Measurements from ENCODE around the gene XRN1. TPM values are rescaled to one million over a fixed set of nuclear protein-coding genes. Genes with fewer than 3 reads are reported as not detected.
A peak's percentile ranks its signal among the peaks of the same experiment; 100 is the strongest.

XRN1 gene, protein sequence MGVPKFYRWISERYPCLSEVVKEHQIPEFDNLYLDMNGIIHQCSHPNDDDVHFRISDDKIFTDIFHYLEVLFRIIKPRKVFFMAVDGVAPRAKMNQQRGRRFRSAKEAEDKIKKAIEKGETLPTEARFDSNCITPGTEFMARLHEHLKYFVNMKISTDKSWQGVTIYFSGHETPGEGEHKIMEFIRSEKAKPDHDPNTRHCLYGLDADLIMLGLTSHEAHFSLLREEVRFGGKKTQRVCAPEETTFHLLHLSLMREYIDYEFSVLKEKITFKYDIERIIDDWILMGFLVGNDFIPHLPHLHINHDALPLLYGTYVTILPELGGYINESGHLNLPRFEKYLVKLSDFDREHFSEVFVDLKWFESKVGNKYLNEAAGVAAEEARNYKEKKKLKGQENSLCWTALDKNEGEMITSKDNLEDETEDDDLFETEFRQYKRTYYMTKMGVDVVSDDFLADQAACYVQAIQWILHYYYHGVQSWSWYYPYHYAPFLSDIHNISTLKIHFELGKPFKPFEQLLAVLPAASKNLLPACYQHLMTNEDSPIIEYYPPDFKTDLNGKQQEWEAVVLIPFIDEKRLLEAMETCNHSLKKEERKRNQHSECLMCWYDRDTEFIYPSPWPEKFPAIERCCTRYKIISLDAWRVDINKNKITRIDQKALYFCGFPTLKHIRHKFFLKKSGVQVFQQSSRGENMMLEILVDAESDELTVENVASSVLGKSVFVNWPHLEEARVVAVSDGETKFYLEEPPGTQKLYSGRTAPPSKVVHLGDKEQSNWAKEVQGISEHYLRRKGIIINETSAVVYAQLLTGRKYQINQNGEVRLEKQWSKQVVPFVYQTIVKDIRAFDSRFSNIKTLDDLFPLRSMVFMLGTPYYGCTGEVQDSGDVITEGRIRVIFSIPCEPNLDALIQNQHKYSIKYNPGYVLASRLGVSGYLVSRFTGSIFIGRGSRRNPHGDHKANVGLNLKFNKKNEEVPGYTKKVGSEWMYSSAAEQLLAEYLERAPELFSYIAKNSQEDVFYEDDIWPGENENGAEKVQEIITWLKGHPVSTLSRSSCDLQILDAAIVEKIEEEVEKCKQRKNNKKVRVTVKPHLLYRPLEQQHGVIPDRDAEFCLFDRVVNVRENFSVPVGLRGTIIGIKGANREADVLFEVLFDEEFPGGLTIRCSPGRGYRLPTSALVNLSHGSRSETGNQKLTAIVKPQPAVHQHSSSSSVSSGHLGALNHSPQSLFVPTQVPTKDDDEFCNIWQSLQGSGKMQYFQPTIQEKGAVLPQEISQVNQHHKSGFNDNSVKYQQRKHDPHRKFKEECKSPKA (N-terminal part only)
- total RNA-seq = 10 to 100 TPM; 23.4 to 48.1 (median 41.2) TPM

DNA sequence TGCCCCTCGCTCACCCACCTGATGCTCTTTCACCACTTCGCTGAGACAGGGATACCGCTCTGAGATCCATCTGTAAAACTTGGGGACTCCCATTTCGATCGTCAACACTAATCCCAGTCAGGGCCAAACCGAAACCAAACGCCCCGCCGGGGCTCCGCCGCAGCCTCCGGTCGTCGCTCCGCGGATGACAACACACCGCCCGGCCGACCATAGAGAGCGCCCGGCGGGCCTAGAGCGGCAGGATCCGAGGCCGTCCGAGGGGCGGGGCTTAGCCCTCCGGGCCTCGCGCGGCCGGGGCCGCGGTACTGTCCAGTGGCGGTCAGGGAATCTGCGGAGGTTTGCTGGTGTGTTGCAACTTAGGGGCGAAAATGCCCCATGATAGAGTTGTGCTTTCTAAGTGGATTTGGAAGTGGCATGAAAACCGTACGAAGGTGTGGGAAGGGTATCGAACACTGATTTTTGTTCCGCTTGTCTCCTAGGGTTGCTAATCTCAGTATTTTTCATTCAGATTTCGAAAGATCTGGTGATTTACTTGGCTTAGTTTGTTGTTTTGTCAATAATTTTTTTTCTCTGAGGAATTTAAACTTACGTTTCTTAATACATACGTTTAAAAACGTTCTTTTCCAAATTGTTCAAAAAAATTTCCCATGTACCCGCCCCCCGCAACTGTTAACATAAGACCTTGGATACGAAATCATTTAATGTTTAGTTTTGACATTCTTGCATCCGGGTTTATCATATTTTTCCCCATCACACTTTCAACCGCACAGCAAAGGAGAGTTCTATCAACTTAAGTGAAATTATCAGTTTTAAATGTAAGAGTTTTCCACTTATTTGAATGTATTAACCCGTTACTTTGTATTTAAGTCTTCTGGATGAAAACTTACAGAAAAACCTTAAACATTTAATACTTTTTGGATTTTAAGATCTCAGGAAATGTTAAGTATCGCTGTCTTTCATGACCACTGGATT is at the start of gene XRN1:
TSS of gene XRN1 (minus strand) at position 186 of the 972 bp plus-strand sequence. CDS start at position 93, 93 bp downstream.
- Histone ChIP-seq H3K4me3 (peak within 1 kb of the TSS; percentile 64 to 98 (median 96)), H3K27me3 (no peaks in the 10 kb centered on the region), H3K9me3 (no peaks in the 10 kb centered on the region), H3K27ac (peak within 1 kb of the TSS; percentile 90 to 99 (median 98)), H3K4me1 (peaks cover 0 to 44% (median 18%) of the 10 kb centered on the region in 4 donors), H3K36me3 (peaks cover 0 to 34% (median 0%) of the 10 kb centered on the region in 3 donors)
- WGBS, 2 donors = 7 to 11% methylated on average over 27 to 45 of the region's 52 CpGs
- peak; percentile 25 to 90 for TF ChIP-seq EP300 (IDR thresholded peaks at IDR 0.05)
- TF ChIP-seq, protein P1, sequence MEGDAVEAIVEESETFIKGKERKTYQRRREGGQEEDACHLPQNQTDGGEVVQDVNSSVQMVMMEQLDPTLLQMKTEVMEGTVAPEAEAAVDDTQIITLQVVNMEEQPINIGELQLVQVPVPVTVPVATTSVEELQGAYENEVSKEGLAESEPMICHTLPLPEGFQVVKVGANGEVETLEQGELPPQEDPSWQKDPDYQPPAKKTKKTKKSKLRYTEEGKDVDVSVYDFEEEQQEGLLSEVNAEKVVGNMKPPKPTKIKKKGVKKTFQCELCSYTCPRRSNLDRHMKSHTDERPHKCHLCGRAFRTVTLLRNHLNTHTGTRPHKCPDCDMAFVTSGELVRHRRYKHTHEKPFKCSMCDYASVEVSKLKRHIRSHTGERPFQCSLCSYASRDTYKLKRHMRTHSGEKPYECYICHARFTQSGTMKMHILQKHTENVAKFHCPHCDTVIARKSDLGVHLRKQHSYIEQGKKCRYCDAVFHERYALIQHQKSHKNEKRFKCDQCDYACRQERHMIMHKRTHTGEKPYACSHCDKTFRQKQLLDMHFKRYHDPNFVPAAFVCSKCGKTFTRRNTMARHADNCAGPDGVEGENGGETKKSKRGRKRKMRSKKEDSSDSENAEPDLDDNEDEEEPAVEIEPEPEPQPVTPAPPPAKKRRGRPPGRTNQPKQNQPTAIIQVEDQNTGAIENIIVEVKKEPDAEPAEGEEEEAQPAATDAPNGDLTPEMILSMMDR (IDR thresholded peaks at IDR 0.05) = peak in 1 of 5 experiments; percentile 19
- TF ChIP-seq POLR2A (IDR thresholded peaks at IDR 0.05) = peak; percentile 35 to 68
- peak; percentile 91 to 92 for DNase-seq (ENCODE audit: low spot score in 2 of 2)

DNA sequence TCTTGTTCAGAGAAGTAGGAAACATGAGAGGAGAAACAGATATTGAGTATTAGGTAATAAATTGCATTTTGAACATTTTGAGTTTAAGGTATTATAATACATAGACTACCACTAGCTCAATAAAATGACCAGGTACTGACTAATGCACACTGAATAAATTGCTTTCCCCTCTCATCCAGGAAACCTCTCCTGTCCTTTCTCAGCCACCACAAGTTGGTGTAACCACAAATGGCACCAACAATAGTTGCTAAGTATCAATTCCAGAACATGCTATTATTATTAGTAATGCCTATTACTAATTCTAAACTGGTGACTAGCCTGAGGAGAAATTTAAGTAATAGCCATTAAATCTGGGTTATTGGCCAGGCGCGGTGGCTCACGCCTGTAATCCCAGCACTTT is 47.3 kb upstream of the XRN1 start:
- Histone ChIP-seq H3K9me3 (no peaks in the 10 kb centered on the region), H3K4me1 (no peaks in the 10 kb centered on the region), H3K36me3 (peaks cover 0 to 93% (median 0%) of the 10 kb centered on the region in 3 donors), H3K27ac (no peak overlapping the region), H3K27me3 (no peaks in the 10 kb centered on the region), H3K4me3 (no peak overlapping the region)
- WGBS, 2 donors = 92 to 98% methylated on average over 3 of the region's 3 CpGs
- TF ChIP-seq, protein P1 (IDR thresholded peaks at IDR 0.05) = no peak
- TF ChIP-seq POLR2A (IDR thresholded peaks at IDR 0.05) (no peak), EP300 (IDR thresholded peaks at IDR 0.05) (no peak)
- DNase-seq (ENCODE audit: low spot score in 2 of 2) = no peak

DNA sequence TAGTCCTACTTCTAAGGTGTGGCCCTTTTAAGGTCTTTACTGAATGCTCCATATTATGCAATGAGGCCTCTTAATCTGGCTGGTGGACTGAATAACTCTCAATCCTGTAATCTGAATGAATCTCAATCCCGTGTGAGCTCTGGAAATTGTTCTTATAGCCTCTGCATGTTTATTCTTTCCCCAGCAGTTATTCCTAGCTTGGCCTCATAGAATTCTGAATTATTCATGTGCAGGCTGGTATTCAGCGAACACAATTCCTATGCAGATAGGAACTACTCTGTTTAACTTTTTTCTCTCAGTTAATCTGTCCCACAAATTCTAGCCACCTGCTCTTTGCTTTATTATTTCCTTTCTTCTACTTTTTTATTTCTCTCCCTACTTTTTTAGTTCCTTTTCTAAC is 44.3 kb upstream of the XRN1 start:
- Histone ChIP-seq H3K4me3 (no peak overlapping the region), H3K27me3 (no peaks in the 10 kb centered on the region), H3K27ac (no peak overlapping the region), H3K36me3 (peaks cover 0 to 93% (median 0%) of the 10 kb centered on the region in 3 donors), H3K9me3 (no peaks in the 10 kb centered on the region), H3K4me1 (no peaks in the 10 kb centered on the region)
- WGBS, 2 donors = 96% methylated on average over 2 of the region's 2 CpGs
- no peak for DNase-seq (ENCODE audit: low spot score in 2 of 2)
- no peak for TF ChIP-seq EP300 (IDR thresholded peaks at IDR 0.05)
- TF ChIP-seq POLR2A (IDR thresholded peaks at IDR 0.05) = no peak
- TF ChIP-seq, protein P1 (IDR thresholded peaks at IDR 0.05) = no peak

DNA sequence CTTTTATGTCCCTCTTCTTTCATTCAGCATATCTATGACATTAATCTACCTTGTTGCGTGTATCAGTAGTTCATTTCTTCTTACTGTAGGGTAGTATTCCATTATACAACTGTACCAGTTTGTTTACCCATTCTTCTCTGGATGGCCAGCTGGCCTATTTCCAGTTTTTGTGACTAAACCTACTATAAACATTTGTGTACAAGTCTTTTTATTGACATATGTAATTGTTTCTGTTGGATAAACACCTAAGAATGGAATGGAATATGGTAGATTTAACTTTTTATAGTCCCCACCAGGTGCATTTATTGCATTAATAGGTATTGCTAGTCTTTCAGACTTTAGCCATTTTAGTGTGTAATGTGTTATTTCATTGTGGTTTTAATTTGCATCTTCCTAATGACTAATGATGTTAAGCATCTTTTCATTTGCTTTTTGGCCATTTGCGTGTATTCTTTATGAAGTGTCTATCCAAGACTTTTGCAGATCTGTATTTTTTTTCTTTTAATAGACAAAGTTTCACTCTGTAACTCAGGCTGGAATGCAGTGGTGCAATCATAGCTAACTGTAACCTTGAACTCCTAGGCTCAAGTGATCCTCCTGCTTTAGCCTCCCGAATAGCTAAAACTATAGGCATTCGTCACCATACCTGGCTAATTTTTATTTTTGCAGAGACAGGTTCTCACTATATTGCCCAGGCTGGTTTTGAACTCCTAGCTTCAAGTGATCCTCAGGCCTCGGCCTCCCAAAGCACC is 41.9 kb upstream of the XRN1 start:
- H3K27ac ChIP-seq = no peak overlapping the region
- WGBS, 2 donors = 98% methylated on average over 5 of the region's 5 CpGs
- peaks cover 0 to 97% (median 0%) of the 10 kb centered on the region in 3 donors for H3K36me3 ChIP-seq

More for the DNA sequence above, 41.9 kb upstream of the XRN1 start:
- TF ChIP-seq, protein P1 (IDR thresholded peaks at IDR 0.05) = no peak
- TF ChIP-seq EP300 (IDR thresholded peaks at IDR 0.05) (no peak), POLR2A (IDR thresholded peaks at IDR 0.05) (no peak)
- Histone ChIP-seq H3K27me3 (no peaks in the 10 kb centered on the region), H3K4me3 (no peak overlapping the region), H3K4me1 (no peaks in the 10 kb centered on the region), H3K9me3 (no peaks in the 10 kb centered on the region)
- no peak for DNase-seq (ENCODE audit: low spot score in 2 of 2)
